ENCODE data around the gene NPEPL1.

Gene NPEPL1

GRCh38 chr20:58703765-58704371 lies 11.3 kb downstream of the NPEPL1 start:
- Histone ChIP-seq H3K27ac (ENCODE audit: low read length) (no peak overlapping the region), H3K36me3 (ENCODE audit: control insufficient read depth in 1 of 2, insufficient read depth in 2 of 2, low read length in 2 of 2) (peaks cover 29 to 71% of the 10 kb centered on the region in 2 donors), H3K4me1 (ENCODE audit: control insufficient read depth in 1 of 2, insufficient read depth in 2 of 2, low read length in 2 of 2) (peaks cover 0 to 4% of the 10 kb centered on the region in 2 donors), H3K9me3 (ENCODE audit: control insufficient read depth in 1 of 2, low read length in 2 of 2) (no peaks in the 10 kb centered on the region), H3K4me3 (ENCODE audit: low read depth in 1 of 2, low read length in 2 of 2) (no peak overlapping the region), H3K27me3 (ENCODE audit: low read depth, low read length) (no peaks in the 10 kb centered on the region)

GRCh38 chr20:58705208-58705926 lies 12.8 kb downstream of the NPEPL1 start:
- H3K27ac ChIP-seq (ENCODE audit: low read length) = no peak overlapping the region
- H3K4me3 ChIP-seq (ENCODE audit: low read depth in 1 of 2, low read length in 2 of 2) = no peak overlapping the region
- H3K9me3 ChIP-seq (ENCODE audit: control insufficient read depth in 1 of 2, low read length in 2 of 2) = no peaks in the 10 kb centered on the region
- H3K4me1 ChIP-seq (ENCODE audit: control insufficient read depth in 1 of 2, insufficient read depth in 2 of 2, low read length in 2 of 2) = peaks cover 0 to 4% of the 10 kb centered on the region in 2 donors
- peaks cover 28 to 60% of the 10 kb centered on the region in 2 donors for H3K36me3 ChIP-seq (ENCODE audit: control insufficient read depth in 1 of 2, insufficient read depth in 2 of 2, low read length in 2 of 2)
- H3K27me3 ChIP-seq (ENCODE audit: low read depth, low read length) = no peaks in the 10 kb centered on the region

- no peak overlapping the region for H3K4me3 ChIP-seq (ENCODE audit: low read depth in 1 of 2, low read length in 2 of 2)
- no peaks in the 10 kb centered on the region for H3K9me3 ChIP-seq (ENCODE audit: control insufficient read depth in 1 of 2, low read length in 2 of 2)
- peaks cover 0 to 4% of the 10 kb centered on the region in 2 donors for H3K4me1 ChIP-seq (ENCODE audit: control insufficient read depth in 1 of 2, insufficient read depth in 2 of 2, low read length in 2 of 2)
- no peak overlapping the region for H3K27ac ChIP-seq (ENCODE audit: low read length)
- H3K27me3 ChIP-seq (ENCODE audit: low read depth, low read length) = no peaks in the 10 kb centered on the region
- peaks cover 26 to 54% of the 10 kb centered on the region in 2 donors for H3K36me3 ChIP-seq (ENCODE audit: control insufficient read depth in 1 of 2, insufficient read depth in 2 of 2, low read length in 2 of 2)
Observed at GRCh38 chr20:58706150-58706892, 13.7 kb downstream of the NPEPL1 start.

- H3K36me3 ChIP-seq (ENCODE audit: control insufficient read depth in 1 of 2, insufficient read depth in 2 of 2, low read length in 2 of 2) = peaks cover 20 to 46% of the 10 kb centered on the region in 2 donors
- peaks cover 0 to 4% of the 10 kb centered on the region in 2 donors for H3K4me1 ChIP-seq (ENCODE audit: control insufficient read depth in 1 of 2, insufficient read depth in 2 of 2, low read length in 2 of 2)
- H3K4me3 ChIP-seq (ENCODE audit: low read depth in 1 of 2, low read length in 2 of 2) = no peak overlapping the region
- H3K27me3 ChIP-seq (ENCODE audit: low read depth, low read length) = no peaks in the 10 kb centered on the region
- H3K27ac ChIP-seq (ENCODE audit: low read length) = no peak overlapping the region
- H3K9me3 ChIP-seq (ENCODE audit: control insufficient read depth in 1 of 2, low read length in 2 of 2) = no peaks in the 10 kb centered on the region
Observed at GRCh38 chr20:58706975-58707681, 14.5 kb downstream of the NPEPL1 start.

- Histone ChIP-seq H3K27me3 (ENCODE audit: low read depth, low read length) (no peaks in the 10 kb centered on the region), H3K4me3 (ENCODE audit: low read depth in 1 of 2, low read length in 2 of 2) (no peak overlapping the region), H3K36me3 (ENCODE audit: control insufficient read depth in 1 of 2, insufficient read depth in 2 of 2, low read length in 2 of 2) (peaks cover 14 to 47% of the 10 kb centered on the region in 2 donors), H3K9me3 (ENCODE audit: control insufficient read depth in 1 of 2, low read length in 2 of 2) (no peaks in the 10 kb centered on the region), H3K27ac (ENCODE audit: low read length) (no peak overlapping the region), H3K4me1 (ENCODE audit: control insufficient read depth in 1 of 2, insufficient read depth in 2 of 2, low read length in 2 of 2) (peaks cover 0 to 4% of the 10 kb centered on the region in 2 donors)
Observed at GRCh38 chr20:58707770-58708169, 15.2 kb downstream of the NPEPL1 start.

GRCh38 chr20:58708246-58708931 lies 15.8 kb downstream of the NPEPL1 start:
- Histone ChIP-seq H3K36me3 (ENCODE audit: control insufficient read depth in 1 of 2, insufficient read depth in 2 of 2, low read length in 2 of 2) (peaks cover 9 to 40% of the 10 kb centered on the region in 2 donors), H3K27ac (ENCODE audit: low read length) (no peak overlapping the region)

GRCh38 chr20:58709013-58709702 lies 16.6 kb downstream of the NPEPL1 start:
- Histone ChIP-seq H3K9me3 (ENCODE audit: control insufficient read depth in 1 of 2, low read length in 2 of 2) (no peaks in the 10 kb centered on the region), H3K27ac (ENCODE audit: low read length) (no peak overlapping the region), H3K27me3 (ENCODE audit: low read depth, low read length) (no peaks in the 10 kb centered on the region), H3K36me3 (ENCODE audit: control insufficient read depth in 1 of 2, insufficient read depth in 2 of 2, low read length in 2 of 2) (peaks cover under 1 to 33% of the 10 kb centered on the region in 2 donors), H3K4me3 (ENCODE audit: low read depth in 1 of 2, low read length in 2 of 2) (no peak overlapping the region), H3K4me1 (ENCODE audit: control insufficient read depth in 1 of 2, insufficient read depth in 2 of 2, low read length in 2 of 2) (peaks cover 0 to 4% of the 10 kb centered on the region in 2 donors)

More at GRCh38 chr20:58708246-58708931, 15.8 kb downstream of the NPEPL1 start:
- Histone ChIP-seq H3K4me3 (ENCODE audit: low read depth in 1 of 2, low read length in 2 of 2) (no peak overlapping the region), H3K27me3 (ENCODE audit: low read depth, low read length) (no peaks in the 10 kb centered on the region), H3K9me3 (ENCODE audit: control insufficient read depth in 1 of 2, low read length in 2 of 2) (no peaks in the 10 kb centered on the region), H3K4me1 (ENCODE audit: control insufficient read depth in 1 of 2, insufficient read depth in 2 of 2, low read length in 2 of 2) (peaks cover 0 to 4% of the 10 kb centered on the region in 2 donors)

GRCh38 chr20:58709703-58710039 lies 17.1 kb downstream of the NPEPL1 start:
- Histone ChIP-seq H3K9me3 (ENCODE audit: control insufficient read depth in 1 of 2, low read length in 2 of 2) (no peaks in the 10 kb centered on the region), H3K4me3 (ENCODE audit: low read depth in 1 of 2, low read length in 2 of 2) (no peak overlapping the region), H3K36me3 (ENCODE audit: control insufficient read depth in 1 of 2, insufficient read depth in 2 of 2, low read length in 2 of 2) (peaks cover 0 to 30% of the 10 kb centered on the region in 2 donors), H3K4me1 (ENCODE audit: control insufficient read depth in 1 of 2, insufficient read depth in 2 of 2, low read length in 2 of 2) (peaks cover 0 to 4% of the 10 kb centered on the region in 2 donors), H3K27me3 (ENCODE audit: low read depth, low read length) (no peaks in the 10 kb centered on the region), H3K27ac (ENCODE audit: low read length) (no peak overlapping the region)

- Histone ChIP-seq H3K27ac (ENCODE audit: low read length) (no peak overlapping the region), H3K36me3 (ENCODE audit: control insufficient read depth in 1 of 2, insufficient read depth in 2 of 2, low read length in 2 of 2) (peaks cover 0 to 31% of the 10 kb centered on the region in 2 donors), H3K4me3 (ENCODE audit: low read depth in 1 of 2, low read length in 2 of 2) (no peak overlapping the region), H3K4me1 (ENCODE audit: control insufficient read depth in 1 of 2, insufficient read depth in 2 of 2, low read length in 2 of 2) (peaks cover 0 to 4% of the 10 kb centered on the region in 2 donors), H3K27me3 (ENCODE audit: low read depth, low read length) (no peaks in the 10 kb centered on the region), H3K9me3 (ENCODE audit: control insufficient read depth in 1 of 2, low read length in 2 of 2) (no peaks in the 10 kb centered on the region)
Observed at GRCh38 chr20:58710481-58711265, 18.1 kb downstream of the NPEPL1 start.
